Posterior vena cava (tissue), 2 donors: Measurements from ENCODE around the gene CCDC142. TPM values are rescaled to one million over a fixed set of nuclear protein-coding genes. Genes with fewer than 3 reads are reported as not detected.
"Not testable (repeated sequence)": the region's sequence is repeated elsewhere in the genome, so short reads cannot be mapped to it uniquely, and the experiment has no call there.

Experiments
- DNase-seq: peaks from one replicate; pipeline ENCODE4 v3.0.0-alpha.2; 2020; ENCODE audit warnings: low spot score
- intact Hi-C, 2 donors: fragments of 100-400 bp; cut with DNase I; formaldehyde crosslinking; loops; one replicate each; pipeline versions ENCODE4 v1.14.1 to v1.14.2; 2022 to 2023
- total RNA-seq, 2 donors: library from RNA; stranded (reverse); fragmentation: NEBNext Ultra II Directional; extraction: Animal tissue kit (Norgen Biotek cat#: 25700); gene quantifications; one replicate each; pipeline ENCODE4 v1.2.1, GENCODE V29; 2021
- donor health status: DM: yes; HTN: yes; CAD: no.
- donor health status: DM: yes; HTN: yes; CAD: no.

The CCDC142 gene
- total RNA-seq, 2 donors from 2014 or later = 9.9 to 11.2 TPM

DNA sequence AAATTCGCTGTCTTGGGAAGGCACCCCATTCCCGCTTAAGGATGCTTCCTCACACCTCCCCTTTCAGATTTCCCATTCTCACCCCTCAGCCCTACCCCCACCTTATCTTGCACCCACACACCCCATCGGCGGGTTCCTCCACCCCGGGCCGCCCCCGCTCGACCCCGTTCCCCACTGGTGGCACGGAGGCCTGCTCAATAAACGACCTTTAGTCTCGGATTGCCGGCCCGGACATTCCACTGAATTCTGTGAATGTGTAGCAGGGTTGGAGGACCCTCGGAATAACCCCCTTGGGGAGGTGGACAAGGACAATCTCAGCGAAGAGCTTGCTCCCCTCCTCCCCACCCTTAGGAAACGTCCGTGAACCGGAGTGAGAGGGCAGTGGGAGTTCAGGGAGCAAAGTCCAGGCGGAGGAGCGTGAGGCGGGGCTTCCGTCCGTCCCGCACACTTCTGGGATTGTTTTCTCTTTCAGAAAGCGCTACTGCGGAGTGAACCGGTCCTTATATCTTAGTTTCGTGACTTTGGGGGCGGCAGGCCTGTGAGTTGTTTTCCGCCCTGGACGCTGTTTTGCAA, 19.4 kb upstream of the CCDC142 start:
- peak; percentile 79 for DNase-seq
- intact Hi-C loops = no loop called here

DNA sequence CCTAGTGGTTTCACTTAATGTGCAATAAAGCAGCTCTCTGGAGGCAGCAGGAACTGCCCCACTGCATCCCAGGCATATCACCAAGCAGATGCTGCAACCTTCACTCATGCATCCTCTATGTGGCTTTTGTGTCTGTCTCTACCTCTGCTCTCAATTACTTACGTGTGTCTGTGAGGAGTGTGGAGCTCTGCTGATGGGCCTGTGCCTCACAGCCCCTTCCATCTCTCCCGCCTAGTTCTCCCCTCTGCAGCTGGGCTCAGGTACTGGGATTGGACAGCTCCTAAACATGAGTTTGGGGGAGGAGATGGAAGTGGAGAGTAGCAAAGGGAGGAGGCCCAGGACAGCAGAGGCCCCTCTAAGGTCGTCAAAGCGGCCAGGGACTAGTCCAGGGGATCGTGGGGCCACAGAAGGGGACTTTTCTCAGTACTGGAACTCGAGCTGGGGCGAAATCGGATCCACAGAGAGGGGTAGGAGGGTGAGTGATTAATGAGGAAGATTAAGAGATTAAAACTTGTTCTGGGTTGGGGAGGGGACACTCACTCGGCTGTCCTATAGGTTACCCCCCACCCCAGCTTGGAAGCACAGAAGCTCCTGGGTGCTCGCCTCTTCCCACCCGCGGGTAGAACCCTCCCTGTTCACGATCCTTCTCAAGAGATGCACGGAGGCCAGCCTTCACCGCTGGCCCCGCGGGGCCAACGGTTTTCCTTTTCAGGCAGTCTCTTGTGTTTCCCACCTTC, 18.7 kb upstream of the CCDC142 start:
- peak; percentile 61 for DNase-seq
- intact Hi-C loops = no loop called here

DNA sequence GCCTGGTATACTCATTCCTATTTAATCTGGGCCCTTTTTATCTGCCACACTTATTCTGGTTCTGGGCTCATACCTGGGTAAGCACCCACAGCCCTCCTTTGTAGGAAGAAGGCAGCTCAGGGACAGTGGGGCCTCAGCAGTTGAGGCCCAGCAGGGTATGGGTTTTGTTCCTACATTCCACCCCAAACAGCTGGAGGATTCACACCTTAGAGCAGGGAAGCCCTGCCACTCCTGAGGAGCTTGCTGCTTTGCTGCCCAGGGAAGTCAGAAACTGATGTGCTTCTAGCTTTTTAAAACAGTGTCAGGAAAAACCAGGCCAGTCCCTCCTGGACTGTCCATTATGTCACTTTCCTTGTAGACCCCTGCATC, 17.8 kb upstream of the CCDC142 start:
- DNase-seq = no peak
- intact Hi-C loops = no loop called here

DNA sequence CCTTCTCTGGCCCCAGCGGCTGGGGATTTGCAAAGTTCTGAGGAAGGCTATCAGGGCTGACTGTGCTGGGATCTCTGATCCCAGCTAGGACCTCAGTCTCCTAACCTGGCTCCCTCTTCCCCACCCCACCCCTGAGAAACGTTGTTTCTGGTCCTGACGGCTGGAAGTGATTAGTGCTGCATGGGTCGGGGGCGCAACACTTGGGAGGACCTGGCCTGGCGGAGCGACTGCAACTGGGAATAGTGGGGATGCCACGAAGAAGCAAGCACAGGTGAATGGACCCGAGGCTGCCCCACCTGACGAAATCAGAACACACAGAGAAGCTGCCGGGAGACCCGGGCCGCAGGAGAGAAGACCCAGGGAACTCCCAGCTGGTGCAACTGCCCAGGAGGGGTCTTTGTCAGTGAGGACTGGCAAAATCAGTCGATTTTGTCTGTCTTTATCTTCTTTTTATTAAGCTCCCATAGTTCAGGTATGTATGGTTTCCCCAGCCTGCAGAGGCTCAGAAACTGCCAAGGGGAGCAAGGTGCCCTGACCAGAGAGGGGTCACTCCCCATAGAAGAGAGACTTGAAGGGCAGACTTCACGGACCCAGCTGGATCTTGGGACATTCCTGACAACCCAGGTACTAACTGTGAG, 17.3 kb upstream of the CCDC142 start:
- peak; percentile 38 for DNase-seq
- intact Hi-C loops = no loop called here

DNA sequence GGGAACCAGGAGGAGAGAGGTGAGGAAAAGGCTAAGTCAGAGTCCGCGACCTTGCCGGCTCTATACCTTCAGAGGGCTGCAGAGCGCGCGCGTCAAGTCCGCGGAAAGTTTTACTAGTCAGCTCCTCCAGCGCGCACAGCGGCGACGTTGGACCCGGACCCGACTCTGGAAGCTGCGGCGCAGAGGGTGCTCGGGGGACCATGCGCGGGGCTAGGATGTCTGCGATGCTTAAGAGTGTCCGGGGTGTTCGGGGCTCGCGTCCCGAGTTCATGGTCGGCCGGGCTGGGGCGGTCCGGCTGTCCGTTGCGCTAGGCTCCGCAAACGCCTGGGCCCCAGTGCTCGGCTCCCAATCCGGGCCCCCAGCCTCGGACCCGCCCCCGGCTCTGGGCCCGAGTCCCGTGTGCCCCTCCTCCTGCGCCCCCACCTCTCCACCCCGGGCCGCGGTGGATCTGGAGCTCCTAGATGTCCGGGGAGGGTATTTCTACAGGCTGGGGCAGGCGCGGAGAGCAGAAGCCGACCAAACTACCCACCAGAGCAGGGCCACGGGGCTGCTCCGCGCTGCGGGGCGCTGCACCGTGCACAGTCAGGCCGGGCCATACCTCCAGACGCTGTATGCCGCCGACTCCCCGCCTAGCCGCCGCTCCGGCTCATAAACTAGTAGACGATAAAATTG, 16.6 kb upstream of the CCDC142 start, which contains the start of gene LBX2:
Gene LBX2 (minus strand): TSS at position 337 of the 673 bp plus-strand sequence. CDS start 66 bp downstream, at position 271.
- peak; percentile 80 for DNase-seq
- intact Hi-C loops = no loop called here

GRCh38 chr2:74498500-74499266, 15.9 kb upstream of the CCDC142 start:
- intact Hi-C loops = no loop called here

GRCh38 chr2:74497777-74498499, 15.1 kb upstream of the CCDC142 start:
- DNase-seq = peak; percentile 80
- intact Hi-C loops = no loop called here

More at GRCh38 chr2:74498500-74499266, 15.9 kb upstream of the CCDC142 start:
- peak; percentile 73 for DNase-seq

- peak; percentile 67 for DNase-seq
Observed at GRCh38 chr2:74496997-74497776, 14.4 kb upstream of the CCDC142 start.

GRCh38 chr2:74495440-74495839, 12.6 kb upstream of the CCDC142 start:
- no peak for DNase-seq
- intact Hi-C loops = no loop called here

More at GRCh38 chr2:74496997-74497776, 14.4 kb upstream of the CCDC142 start:
- intact Hi-C loops = no loop called here

DNA sequence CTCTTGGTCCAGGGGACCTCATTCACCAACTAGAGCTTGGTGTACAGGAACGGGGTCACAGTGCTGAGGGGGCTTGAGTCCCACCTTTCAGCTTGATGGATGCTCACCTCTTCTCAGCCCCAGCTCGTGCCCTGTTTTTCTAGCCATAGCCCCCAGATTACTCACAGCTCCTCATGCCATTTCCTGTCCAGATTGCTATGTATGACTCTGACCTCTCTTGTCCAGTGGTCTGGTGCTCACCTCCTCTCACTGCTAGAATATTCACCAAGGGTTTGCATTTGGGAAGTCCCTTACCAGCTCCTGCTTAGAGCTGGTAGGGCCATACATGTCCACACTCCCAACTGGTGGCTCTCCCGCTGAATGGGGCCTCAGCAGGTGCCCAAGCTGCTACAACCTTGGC, 10.7 kb upstream of the CCDC142 start:
- peak; percentile 29 for DNase-seq
- intact Hi-C loops = no loop called here

- DNase-seq = peak; percentile 54
- intact Hi-C loops = no loop called here
Observed at GRCh38 chr2:74491648-74492544, 9.1 kb upstream of the CCDC142 start.

- intact Hi-C loops = no loop called here
- peak; percentile 69 for DNase-seq
Observed at GRCh38 chr2:74489906-74490305, 7.1 kb upstream of the CCDC142 start.

DNA sequence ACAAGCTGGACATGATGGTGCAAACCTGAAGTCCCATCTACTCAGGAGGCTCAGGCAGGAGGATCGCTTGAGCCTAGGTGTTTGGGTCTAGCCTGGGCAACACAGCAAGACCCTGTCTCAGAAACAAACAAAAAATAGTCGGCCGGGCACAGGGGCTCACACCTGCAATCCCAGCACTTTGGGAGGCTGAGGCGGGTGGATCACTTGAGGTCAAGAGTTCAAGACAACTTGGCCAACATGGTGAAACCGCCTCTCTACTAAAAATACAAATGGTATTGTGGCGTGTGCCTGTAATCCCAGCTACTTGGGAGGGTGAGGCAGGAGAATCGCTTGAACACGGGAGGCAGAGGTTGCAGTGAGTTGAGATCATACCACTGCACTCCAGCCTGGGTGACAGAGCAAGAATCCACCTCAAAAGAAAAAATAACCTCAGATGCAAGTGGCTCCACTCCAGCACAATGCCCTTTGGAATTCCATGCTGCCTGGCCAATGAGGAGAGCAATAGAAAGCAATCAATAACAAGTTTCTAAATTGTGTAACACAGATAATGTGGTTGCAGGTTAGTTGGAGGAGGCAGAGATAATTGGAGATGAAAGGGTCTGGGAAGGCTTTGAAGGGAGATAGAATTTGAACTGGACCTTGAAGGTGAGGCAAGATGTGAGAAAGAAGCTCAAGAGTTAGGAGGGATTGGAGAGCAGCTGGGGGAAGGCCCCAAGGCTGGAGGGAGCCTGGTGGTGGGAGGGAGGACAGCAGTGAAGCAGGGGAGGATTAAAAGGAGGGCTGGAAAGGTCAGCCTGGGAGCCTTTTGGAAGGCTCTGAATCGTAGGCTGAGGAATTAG, 6.1 kb upstream of the CCDC142 start:
- peak; percentile 22 for DNase-seq
- intact Hi-C loops = no loop called here

DNA sequence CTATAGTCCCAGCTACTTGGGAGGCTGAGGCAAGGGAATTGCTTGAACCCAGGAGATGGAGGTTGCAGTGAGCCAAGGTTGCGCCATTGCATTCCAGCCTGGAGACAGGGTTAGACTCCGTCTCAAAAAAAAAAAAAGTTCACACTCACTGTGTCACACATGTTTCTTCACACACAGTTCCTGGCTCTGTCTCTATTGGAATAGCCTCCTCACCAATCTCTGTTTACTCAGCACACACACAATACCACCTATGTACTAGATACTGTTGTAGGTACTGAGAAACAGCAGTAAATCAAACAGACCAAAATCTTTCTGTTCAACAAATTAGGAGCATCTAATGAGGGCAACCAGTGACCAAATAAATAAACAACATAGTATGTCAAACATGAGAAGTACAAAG, 3.3 kb upstream of the CCDC142 start:
- intact Hi-C loops = no loop called here
- no peak for DNase-seq

DNA sequence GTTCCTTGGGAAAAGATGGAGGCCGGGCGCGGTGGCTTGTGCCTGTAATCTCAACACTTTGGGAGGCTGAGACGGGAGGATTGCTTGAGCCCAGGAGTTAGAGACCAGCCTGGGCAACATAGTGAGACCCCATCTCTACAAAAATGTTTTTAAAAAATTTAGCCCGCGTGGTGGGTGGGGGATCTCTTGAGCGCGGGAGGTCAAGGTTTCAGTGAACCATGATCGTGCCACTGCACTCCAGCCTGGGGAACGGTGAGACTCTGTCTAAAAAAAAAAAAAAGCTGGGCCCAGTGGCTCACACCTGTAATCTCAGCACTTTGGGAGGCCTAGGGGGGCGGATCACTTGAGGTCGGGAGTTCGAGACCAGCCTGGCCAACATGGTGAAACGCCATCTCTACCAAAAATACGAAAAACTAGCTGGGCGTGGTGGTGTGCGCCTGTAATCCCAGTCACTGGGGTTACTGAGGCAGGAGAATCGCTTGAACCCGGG, 922 bp upstream of the CCDC142 start:
- intact Hi-C loops = loop anchor here (5.0 kb wide), 2 partner anchors 99 to 104 kb away; no protein-coding TSS in a partner anchor

More for the DNA sequence above, 922 bp upstream of the CCDC142 start:
- not testable (repeated sequence) for DNase-seq
